ENCODE results near the gene GSE1.

Gene GSE1

GRCh38 chr16:85695196-85696128 is 82.3 kb downstream of the GSE1 start:
- Histone ChIP-seq H3K4me3 (no peak overlapping the region), H3K9ac (peak overlapping the region in 2 of 11 experiments; percentile 11 to 50; a peak in 3 of 22 replicates), H3K9me3 (replicated peaks in 1 of 11) (no peaks in the 10 kb centered on the region), H3K36me3 (no peaks in the 10 kb centered on the region), H3K27me3 (no peaks in the 10 kb centered on the region), H3K4me2 (peak overlapping the region in 5 of 11 experiments; percentile 16 to 37 (median 33); a peak in 9 of 22 replicates), H3K27ac (no peak overlapping the region), H3K4me1 (peaks cover 0 to 25% (median 14%) of the 10 kb centered on the region in 10 experiments; a peak in 15 of 20 replicates), H4K20me1 (peaks cover 0 to 4% (median 0%) of the 10 kb centered on the region in 11 experiments; a peak in 3 of 22 replicates)
- TF ChIP-seq Cebpa-rat (IDR thresholded peaks at IDR 0.05): no peak

DNA sequence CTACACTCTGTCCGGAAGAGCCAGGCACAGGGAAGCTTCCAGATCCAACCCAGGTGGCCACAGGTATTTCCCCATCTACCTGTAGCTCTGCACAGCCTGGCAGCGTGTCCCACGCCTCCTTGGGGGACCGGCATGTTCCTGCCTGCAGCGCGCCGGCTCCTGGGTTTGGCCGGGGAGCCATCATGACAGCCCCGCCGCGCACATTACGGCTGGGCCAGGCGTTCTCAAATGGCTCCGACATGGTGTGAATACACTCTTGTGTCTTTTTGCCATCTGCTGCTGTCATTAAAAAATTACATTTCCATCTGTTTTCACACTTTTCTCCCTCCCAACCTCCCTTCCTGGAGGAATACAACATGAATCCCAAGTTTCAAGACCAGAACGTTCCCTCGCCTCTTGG is 83.7 kb downstream of the GSE1 start:
- no peak overlapping the region for H3K27ac ChIP-seq
- no peaks in the 10 kb centered on the region for H3K27me3 ChIP-seq
- H3K4me1 ChIP-seq: peaks cover 0 to 25% (median 14%) of the 10 kb centered on the region in 10 experiments; a peak in 15 of 20 replicates
- H3K4me2 ChIP-seq: peak overlapping the region in 2 of 11 experiments; percentile 1 to 25; a peak in 1 of 22 replicates
- no peak for TF ChIP-seq Cebpa-rat (IDR thresholded peaks at IDR 0.05)
- H3K4me3 ChIP-seq: no peak overlapping the region
- H3K9ac ChIP-seq: no peak overlapping the region
- peaks cover 0 to 4% (median 0%) of the 10 kb centered on the region in 11 experiments; a peak in 3 of 22 replicates for H4K20me1 ChIP-seq
- H3K36me3 ChIP-seq: no peaks in the 10 kb centered on the region
- no peaks in the 10 kb centered on the region for H3K9me3 ChIP-seq (replicated peaks in 1 of 11)

- H3K4me2 ChIP-seq: peak overlapping the region in 5 of 11 experiments; percentile 1 to 32 (median 11); a peak in 3 of 22 replicates
- TF ChIP-seq Cebpa-rat (IDR thresholded peaks at IDR 0.05): no peak
- no peaks in the 10 kb centered on the region for H3K9me3 ChIP-seq (replicated peaks in 1 of 11)
- no peak overlapping the region for H3K9ac ChIP-seq
- no peaks in the 10 kb centered on the region for H3K36me3 ChIP-seq
- H3K27ac ChIP-seq: no peak overlapping the region
- peaks cover 0 to 25% (median 16%) of the 10 kb centered on the region in 10 experiments; a peak in 15 of 20 replicates for H3K4me1 ChIP-seq
- no peak overlapping the region for H3K4me3 ChIP-seq
- H4K20me1 ChIP-seq: peaks cover 0 to 4% (median 0%) of the 10 kb centered on the region in 11 experiments; a peak in 2 of 22 replicates
- H3K27me3 ChIP-seq: no peaks in the 10 kb centered on the region
Measured at GRCh38 chr16:85697431-85697830, 84.3 kb downstream of the GSE1 start.

DNA sequence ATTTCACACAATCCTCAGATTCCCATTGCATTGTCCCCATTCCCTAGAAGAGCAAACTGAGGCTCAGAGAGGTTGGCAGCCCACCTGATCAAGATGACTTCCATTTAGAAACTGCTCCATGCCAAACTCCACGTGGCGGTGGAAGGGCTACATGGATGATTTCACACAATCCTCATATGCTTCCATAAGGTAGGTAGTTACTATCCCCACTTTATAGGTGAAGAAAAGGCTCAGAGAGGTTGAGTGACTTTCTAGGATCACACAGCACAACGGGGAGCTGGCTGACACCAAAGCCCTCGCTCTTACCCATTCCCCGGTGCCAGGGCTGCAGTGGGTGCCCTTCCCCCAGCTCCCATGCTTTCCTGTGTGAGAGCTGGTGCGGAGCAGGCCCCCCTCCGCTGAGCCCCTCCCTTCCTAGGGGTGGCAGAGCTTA is 85.4 kb downstream of the GSE1 start:
- H4K20me1 ChIP-seq: peaks cover 0 to 4% (median 0%) of the 10 kb centered on the region in 11 experiments; a peak in 2 of 22 replicates
- H3K27ac ChIP-seq: no peak overlapping the region
- H3K4me1 ChIP-seq: peaks cover 0 to 25% (median 16%) of the 10 kb centered on the region in 10 experiments; a peak in 15 of 20 replicates
- no peaks in the 10 kb centered on the region for H3K27me3 ChIP-seq
- no peak overlapping the region for H3K4me2 ChIP-seq
- H3K9me3 ChIP-seq (replicated peaks in 1 of 11): no peaks in the 10 kb centered on the region
- no peaks in the 10 kb centered on the region for H3K36me3 ChIP-seq
- H3K4me3 ChIP-seq: no peak overlapping the region
- TF ChIP-seq Cebpa-rat (IDR thresholded peaks at IDR 0.05): no peak
- H3K9ac ChIP-seq: no peak overlapping the region

GRCh38 chr16:85698935-85699558 is 85.9 kb downstream of the GSE1 start:
- peaks cover 0 to 25% (median 16%) of the 10 kb centered on the region in 10 experiments; a peak in 15 of 20 replicates for H3K4me1 ChIP-seq
- H3K27ac ChIP-seq: no peak overlapping the region
- no peak overlapping the region for H3K4me3 ChIP-seq
- no peak for TF ChIP-seq Cebpa-rat (IDR thresholded peaks at IDR 0.05)
- no peaks in the 10 kb centered on the region for H3K27me3 ChIP-seq
- H3K36me3 ChIP-seq: no peaks in the 10 kb centered on the region
- H3K4me2 ChIP-seq: 0 out of 22 replicates have a peak overlapping the region, but pooled peaks of 2 of the 11 experiments have one; percentile 6 to 13
- H3K9me3 ChIP-seq (replicated peaks in 1 of 11): no peaks in the 10 kb centered on the region
- H4K20me1 ChIP-seq: peaks cover 0 to 4% (median 0%) of the 10 kb centered on the region in 11 experiments; a peak in 2 of 22 replicates
- H3K9ac ChIP-seq: no peak overlapping the region

DNA sequence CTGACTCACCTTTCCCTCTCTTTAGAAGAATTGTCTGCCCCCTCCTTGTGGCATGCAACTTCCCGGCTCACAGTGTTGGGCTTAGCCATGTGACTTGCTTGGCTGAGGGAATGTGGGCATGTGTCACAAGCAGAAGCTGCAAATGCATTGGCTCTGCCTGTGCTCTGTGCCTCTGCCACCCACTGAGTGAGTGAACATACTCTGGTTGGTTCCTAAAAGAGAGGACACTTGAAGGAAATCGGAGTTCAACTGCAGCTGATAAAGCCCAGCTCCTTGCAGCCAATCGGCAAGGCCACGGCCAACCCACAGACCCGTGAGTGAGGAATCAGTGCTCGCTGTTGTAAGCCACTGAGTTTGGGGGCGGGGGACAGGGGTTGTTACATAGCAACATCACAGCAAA is 86.5 kb downstream of the GSE1 start:
- no peaks in the 10 kb centered on the region for H3K9me3 ChIP-seq (replicated peaks in 1 of 11)
- no peak overlapping the region for H3K27ac ChIP-seq
- no peak overlapping the region for H3K4me3 ChIP-seq
- H3K27me3 ChIP-seq: no peaks in the 10 kb centered on the region
- peaks cover 0 to 25% (median 16%) of the 10 kb centered on the region in 10 experiments; a peak in 15 of 20 replicates for H3K4me1 ChIP-seq
- no peak overlapping the region for H3K9ac ChIP-seq
- TF ChIP-seq Cebpa-rat (IDR thresholded peaks at IDR 0.05): no peak
- H3K4me2 ChIP-seq: peak overlapping the region in 2 of 11 experiments; percentile 6 to 13; a peak in 1 of 22 replicates
- H3K36me3 ChIP-seq: no peaks in the 10 kb centered on the region
- H4K20me1 ChIP-seq: peaks cover 0 to 4% (median 0%) of the 10 kb centered on the region in 11 experiments; a peak in 3 of 22 replicates

DNA sequence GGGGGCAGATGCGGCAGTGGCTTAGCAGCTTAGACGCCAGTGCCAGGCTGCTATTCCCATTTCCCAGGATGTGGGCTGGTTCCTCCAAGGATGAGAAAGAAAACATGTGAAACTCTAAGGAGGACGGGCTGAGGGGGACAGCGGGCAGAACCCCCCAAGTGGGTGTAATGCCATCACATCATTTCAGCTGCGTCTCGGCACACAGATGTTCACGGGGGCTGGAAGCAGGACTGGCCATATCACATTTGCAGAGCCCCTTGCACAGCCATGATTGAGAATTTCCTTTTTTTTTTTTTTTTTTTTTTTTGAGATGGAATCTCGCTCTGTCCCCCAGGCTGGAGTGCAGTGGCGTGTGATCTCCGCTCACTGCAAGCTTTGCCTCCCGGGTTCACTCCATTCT is 90.9 kb downstream of the GSE1 start:
- Histone ChIP-seq H3K27me3 (no peaks in the 10 kb centered on the region), H3K27ac (no peak overlapping the region), H3K4me2 (no peak overlapping the region), H3K36me3 (peaks cover 0 to 16% (median 0%) of the 10 kb centered on the region in 11 experiments; a peak in 2 of 22 replicates), H3K9me3 (replicated peaks in 1 of 11) (no peaks in the 10 kb centered on the region), H3K4me3 (no peak overlapping the region), H3K4me1 (peaks cover 0 to 7% (median 0%) of the 10 kb centered on the region in 10 experiments; a peak in 5 of 20 replicates), H3K9ac (no peak overlapping the region), H4K20me1 (peaks cover 0 to 15% (median 0%) of the 10 kb centered on the region in 11 experiments; a peak in 2 of 22 replicates)
- TF ChIP-seq Cebpa-rat (IDR thresholded peaks at IDR 0.05): no peak

GRCh38 chr16:85704900-85705846 is 92.1 kb downstream of the GSE1 start:
- Histone ChIP-seq H3K9me3 (replicated peaks in 1 of 11) (no peaks in the 10 kb centered on the region), H3K27ac (no peak overlapping the region), H3K4me2 (no peak overlapping the region), H4K20me1 (peaks cover 0 to 22% (median 0%) of the 10 kb centered on the region in 11 experiments; a peak in 2 of 22 replicates), H3K9ac (no peak overlapping the region), H3K4me3 (no peak overlapping the region), H3K27me3 (no peaks in the 10 kb centered on the region), H3K4me1 (peaks cover 0 to 5% (median 0%) of the 10 kb centered on the region in 10 experiments; a peak in 2 of 20 replicates), H3K36me3 (peaks cover 0 to 23% (median 3%) of the 10 kb centered on the region in 11 experiments; a peak in 6 of 22 replicates)
- TF ChIP-seq Cebpa-rat (IDR thresholded peaks at IDR 0.05): no peak

Measured in BLaER1 treated with 17β-estradiol and CSF1 and Interleukin-3, amounts not matched to agents 10 nM and 100 nM (cell line).